Fibroblast of pulmonary artery (primary cell): ENCODE results near the gene TNFSF8.

Experiments
- DNase-seq: peaks from one replicate; pipeline ENCODE4 v3.0.0-alpha.2; 2010; ENCODE audit warnings: low read depth
- H3K4me3 ChIP-seq: replicated peaks from 2 replicates; pipeline ENCODE4 v1.5.1; 2011; ENCODE audit warnings: low read depth, mild to moderate bottlenecking, control low read depth, low read length, moderate library complexity
- CTCF ChIP-seq: IDR thresholded peaks from 2 replicates; pipeline ENCODE4 v1.5.1; 2011; ENCODE audit warnings: mild to moderate bottlenecking, control low read depth, low read length, inconsistent platforms; ENCODE audit errors: missing control alignments

The TNFSF8 gene

GRCh38 chr9:114930056-114930812 lies at the start of gene TNFSF8:
TSS of gene TNFSF8 (minus strand) at chr9:114930591. CDS start at chr9:114930303, 288 bp downstream.
- no peak for DNase-seq
- TF ChIP-seq CTCF, result no peak
- H3K4me3 ChIP-seq, result no peak within 1 kb of the TSS

- H3K4me3 ChIP-seq, result no peak overlapping the region
- no peak for TF ChIP-seq CTCF
- no peak for DNase-seq
Observed at GRCh38 chr9:114973216-114973615, 42.8 kb upstream of the TNFSF8 start.

GRCh38 chr9:114972510-114973136 lies 42.2 kb upstream of the TNFSF8 start:
- TF ChIP-seq CTCF, result no peak

GRCh38 chr9:114969269-114969668 lies 38.9 kb upstream of the TNFSF8 start:
- DNase-seq, result no peak
- H3K4me3 ChIP-seq, result no peak overlapping the region
- no peak for TF ChIP-seq CTCF

More at GRCh38 chr9:114972510-114973136, 42.2 kb upstream of the TNFSF8 start:
- no peak for DNase-seq
- H3K4me3 ChIP-seq, result no peak overlapping the region

GRCh38 chr9:114968671-114969070 lies 38.3 kb upstream of the TNFSF8 start:
- H3K4me3 ChIP-seq, result no peak overlapping the region
- DNase-seq, result peak; percentile 59

GRCh38 chr9:114965564-114965963 lies 35.2 kb upstream of the TNFSF8 start:
- DNase-seq, result no peak
- no peak for TF ChIP-seq CTCF
- no peak overlapping the region for H3K4me3 ChIP-seq

More at GRCh38 chr9:114968671-114969070, 38.3 kb upstream of the TNFSF8 start:
- no peak for TF ChIP-seq CTCF
